HTR-8/SVneo (cell line): ENCODE measurements around the gene GLP2R.
"Not testable (repeated sequence)": the region's sequence is repeated elsewhere in the genome, so short reads cannot be mapped to it uniquely, and the experiment has no call there.

ENCODE experiments used
- DNase-seq: peaks from one replicate; pipeline ENCODE4 v3.0.0; 2011; ENCODE audit warnings: low spot score, mixed read lengths; ENCODE audit not compliant: insufficient read length
- FAIRE-seq: peaks from 2 replicates; lab custom pipeline; 2011; peaks lifted over from hg19 to GRCh38; lab: Jason Lieb, UNC

Gene GLP2R

DNA sequence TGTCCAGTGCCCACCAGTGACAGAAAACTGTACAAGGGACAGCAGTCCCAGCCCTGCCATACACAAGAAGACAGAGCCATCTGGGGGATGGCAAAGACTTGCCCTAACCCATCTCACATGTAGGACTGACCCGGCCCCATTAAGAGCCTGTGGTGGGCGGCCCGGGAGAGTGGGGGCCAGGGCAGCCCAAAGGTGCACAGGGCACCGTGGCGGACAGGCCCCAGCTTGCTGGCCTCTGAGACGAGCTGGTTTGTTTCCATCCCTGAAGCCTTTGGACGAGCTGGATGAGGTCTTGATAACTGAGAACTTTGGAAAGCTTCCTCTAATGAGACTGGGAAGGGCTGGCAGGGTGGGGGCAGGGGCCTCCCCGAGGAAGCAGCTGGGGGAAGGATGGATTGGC is 90.4 kb downstream of the GLP2R start:
- no peak for FAIRE-seq
- DNase-seq = no peak

DNA sequence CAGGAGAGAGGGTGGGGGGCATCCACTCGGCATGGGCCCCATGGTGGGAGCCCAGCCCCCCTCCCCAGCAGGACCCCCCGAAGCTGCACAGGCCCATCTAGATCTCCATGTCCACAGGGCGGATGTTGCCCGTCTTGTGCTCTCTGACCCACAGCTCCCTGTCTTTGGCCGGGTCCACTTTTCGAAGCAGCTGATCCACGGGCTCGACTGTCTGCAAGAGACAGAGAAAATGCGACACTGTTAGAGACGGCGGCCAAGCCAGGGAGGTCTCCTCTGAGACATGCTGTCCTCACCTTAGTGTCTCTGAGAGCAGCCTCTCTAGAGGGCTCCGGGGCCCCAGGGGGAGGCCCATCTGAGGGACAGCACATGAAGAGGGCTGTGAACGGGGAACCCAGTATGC is 91.4 kb downstream of the GLP2R start:
- no peak for FAIRE-seq

DNA sequence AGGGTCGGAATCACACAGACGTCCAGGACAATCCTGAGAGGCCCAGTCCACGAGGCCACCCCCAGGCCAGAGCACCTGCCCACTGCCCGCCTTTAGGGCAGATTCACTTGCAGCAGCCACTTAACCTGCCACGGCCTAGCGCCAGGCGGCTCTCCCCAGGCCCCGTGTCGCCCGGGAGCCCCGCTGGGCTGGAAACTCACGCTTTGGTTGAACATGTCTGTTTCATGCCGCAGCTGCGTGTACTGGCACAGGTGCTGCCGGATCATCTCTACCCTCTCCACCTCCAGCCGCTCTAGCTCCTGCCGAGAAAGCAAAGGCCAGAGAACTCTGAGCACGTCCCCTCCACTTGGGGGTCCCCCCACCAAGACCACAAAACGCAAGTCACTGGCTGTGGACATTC is 92.1 kb downstream of the GLP2R start:
- no peak for DNase-seq
- no peak for FAIRE-seq

More for the DNA sequence above, 91.4 kb downstream of the GLP2R start:
- no peak for DNase-seq

DNA sequence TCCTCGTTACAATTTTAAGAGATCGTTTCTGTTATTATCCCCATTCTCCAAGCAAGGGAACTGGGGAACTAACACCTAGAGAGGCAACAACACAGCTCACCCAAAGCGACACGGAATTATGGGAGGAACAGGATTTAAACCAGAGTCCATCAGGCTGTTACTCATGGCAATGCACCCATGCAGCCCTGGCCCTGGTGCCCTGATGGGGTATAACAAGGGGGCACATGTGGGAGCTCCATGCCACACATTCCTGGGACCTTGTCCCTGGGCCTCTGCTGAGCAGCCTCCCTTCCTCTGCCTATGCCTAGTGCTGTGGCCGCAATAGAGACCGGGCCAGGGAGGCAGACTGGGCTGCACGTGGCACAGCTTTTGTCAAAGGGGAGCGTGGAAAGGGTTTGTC is 92.6 kb downstream of the GLP2R start:
- FAIRE-seq (no peak), DNase-seq (no peak)

DNA sequence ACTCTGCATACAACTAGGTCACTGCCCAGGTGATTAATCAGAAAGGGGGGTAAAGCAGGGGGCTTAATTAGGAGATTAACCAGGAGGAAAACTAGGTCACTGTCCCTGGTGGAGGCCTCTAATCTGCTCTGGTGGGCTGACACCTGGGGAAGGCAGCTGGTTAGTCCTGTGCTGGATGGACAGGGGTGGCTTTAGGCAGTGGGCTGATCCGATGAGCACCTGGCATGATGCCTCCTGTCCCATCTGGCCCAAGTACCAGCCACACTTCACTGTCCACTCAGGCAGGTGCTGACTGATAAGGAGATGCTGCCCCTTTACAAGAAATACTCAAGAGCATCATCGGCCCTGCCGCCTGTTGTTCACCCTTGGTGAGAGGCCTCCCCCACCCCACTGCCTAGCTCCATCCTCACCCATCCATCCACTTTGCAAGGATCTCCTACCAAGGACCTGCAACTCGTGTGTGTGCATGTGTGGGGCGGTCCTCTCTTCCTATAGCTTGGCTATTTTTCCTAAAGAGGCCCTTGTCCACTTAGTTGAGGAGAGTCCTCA is 93.2 kb downstream of the GLP2R start:
- DNase-seq (no peak), FAIRE-seq (no peak)

DNA sequence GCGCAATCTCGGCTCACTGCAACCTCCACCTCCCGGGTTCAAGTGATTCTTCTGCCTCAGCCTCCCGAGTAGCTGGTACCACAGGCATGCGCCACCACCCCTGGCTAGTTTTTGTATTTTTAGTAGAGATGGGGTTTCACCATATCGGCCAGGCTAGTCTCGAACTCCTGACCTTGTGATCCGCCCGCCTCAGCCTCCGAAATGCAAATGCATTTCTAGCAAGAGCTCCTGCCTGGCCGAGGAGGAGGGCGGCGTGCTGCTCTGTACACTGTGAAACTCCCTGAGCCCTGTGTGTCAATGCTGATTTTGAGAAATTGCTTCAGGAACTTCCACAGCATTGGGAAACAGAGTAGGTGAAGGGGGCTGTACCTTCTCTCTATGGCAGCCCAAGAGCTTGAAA is 95.5 kb downstream of the GLP2R start:
- FAIRE-seq, DNase-seq: not testable (repeated sequence)

DNA sequence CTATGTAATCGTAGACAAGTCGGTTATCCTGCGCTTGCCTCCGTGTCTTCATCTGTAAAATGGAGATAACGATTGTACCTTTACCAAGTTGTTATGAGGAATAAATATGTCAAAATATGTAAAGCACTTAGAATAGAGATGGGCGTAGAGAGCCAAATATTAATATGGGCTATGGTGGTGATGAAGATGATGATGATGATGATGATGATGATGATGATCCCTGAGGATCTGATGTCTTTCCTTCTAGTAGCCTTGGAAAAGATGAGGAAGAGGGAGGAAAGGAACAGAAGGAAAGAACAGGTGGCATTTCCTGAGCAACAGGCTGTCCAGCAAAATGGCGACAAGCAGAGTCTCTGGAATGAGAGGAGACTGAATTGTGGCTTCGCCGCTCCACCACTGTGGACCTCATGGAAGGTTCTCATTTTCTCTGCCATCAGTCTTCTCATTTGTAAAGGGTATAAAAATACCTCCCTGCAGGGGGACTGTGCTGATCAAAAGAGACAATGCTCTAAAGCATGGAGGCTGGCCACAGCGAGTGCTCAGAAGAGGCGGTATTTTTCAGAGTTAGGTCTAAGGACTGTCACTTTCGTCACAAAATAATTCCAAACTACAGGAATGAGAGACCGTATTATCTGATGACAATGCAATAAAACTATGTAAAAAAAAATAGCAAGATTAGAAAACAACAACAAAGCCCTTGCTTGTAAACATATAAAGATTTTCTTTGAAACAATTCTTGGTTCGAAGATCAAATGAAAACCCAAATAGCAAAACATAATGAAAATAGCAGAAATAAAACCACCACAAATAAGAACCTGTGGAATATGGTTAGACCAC is 96.5 kb downstream of the GLP2R start:
- DNase-seq = no peak
- no peak for FAIRE-seq

DNA sequence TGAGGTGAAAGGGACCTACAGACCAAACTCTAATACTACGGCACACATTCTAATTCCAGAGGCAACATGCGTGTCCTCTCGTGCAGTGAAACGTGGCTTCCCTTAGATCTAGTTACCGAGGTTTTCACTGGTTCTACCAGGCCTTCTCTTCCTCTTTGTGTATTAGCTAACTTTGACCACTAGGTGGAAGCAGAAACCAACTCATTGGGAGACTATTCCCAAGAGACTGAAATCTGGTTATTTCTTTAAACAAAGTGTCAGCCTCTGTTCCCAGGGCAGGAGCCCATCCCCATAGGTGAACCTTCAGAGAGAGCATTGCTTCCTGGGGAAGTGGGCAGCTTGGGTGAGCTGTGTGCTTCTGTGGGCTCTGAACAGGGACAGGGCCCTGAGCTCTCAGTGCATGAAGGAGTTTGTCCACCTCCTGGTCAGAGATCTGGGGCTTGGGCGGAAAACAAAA is 99.0 kb downstream of the GLP2R start:
- DNase-seq = peak; percentile 58

DNA sequence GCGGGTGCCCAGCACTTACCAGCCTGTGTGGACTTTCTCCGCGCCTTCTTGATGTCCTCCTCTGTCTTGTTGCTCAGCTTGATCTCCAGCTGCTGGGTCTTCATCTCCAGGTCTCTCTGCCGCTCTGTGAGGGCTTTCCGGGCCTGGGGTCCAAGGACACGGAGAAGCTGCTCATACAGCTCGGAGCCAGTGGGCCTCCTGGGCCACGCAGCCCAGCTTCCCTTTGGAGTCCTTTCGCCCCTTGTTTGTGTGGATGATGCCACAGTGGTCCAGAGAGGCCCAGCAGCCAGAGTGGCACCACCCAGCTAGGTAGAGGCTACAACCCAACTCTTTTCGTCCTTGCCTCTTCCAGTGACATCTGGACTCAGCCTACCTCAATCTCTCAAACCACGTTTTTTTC is 99.7 kb downstream of the GLP2R start:
- FAIRE-seq = no peak
- DNase-seq = no peak

More for the DNA sequence above, 99.0 kb downstream of the GLP2R start:
- no peak for FAIRE-seq

DNA sequence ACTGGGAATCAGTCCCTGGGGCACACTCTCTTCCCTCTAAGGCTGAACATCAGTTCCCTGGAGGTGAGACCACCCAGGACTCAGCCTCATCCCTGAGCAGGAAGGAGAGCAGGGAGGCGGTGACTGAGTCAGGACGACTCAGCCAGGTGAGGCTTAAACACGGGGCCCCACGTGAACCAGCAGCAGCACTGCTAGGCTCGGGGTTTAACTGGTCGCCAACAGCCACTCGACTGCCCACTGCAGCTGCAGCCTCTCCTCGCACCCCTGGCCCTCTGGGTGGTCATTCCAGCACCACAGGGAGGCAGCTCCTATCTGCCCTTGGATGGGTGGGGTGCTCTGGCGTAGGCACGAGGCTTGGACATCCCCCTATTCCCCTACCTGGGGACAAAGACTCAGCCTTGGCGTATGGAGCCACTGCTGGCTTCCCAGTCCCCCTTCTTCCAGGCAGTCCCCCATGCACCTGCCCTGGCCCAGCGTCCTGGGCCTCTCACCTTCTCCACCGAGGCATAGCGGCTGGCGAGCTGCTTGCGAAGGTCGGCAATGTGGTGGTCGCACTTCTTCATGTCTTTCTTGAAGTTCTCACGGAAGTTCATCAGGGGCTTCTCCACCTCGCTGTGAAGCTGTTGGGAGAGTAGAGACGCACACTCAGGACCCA is 100.6 kb downstream of the GLP2R start:
- FAIRE-seq (no peak), DNase-seq (no peak)

DNA sequence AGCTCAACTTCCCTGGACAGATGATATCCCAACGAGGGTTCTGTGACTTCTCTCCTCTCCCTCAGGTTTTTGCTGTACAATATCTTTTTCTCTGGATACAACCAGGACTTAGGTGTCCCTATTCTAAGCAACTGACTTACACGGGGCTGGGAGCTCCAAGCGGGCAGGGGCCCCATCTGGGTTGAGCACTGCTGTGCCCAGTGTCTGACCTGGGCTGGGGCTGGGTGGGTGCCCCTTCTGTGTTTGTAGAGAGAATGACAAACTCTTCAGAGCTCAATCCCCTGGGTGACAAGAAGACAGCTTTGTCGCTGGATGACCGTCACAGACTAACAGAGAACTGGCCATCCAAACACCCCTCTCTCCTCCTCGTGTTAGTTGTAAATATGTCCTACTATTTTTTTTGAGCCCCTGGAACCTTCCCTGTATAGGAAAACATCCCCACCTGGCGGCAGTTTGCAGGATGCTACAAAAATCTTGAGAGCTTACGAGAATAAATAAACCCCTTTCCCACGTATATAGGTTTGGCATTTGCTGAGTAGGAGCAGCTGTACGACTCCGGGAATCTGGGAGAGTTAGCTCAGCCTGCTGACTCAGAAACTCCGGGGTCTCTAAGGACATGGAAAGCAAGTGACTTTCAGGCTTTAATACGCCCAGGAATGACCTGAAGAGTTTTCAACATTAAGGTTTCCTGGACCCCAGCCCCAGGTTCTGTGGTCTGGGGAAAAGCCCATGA is 103.0 kb downstream of the GLP2R start:
- FAIRE-seq = no peak

DNA sequence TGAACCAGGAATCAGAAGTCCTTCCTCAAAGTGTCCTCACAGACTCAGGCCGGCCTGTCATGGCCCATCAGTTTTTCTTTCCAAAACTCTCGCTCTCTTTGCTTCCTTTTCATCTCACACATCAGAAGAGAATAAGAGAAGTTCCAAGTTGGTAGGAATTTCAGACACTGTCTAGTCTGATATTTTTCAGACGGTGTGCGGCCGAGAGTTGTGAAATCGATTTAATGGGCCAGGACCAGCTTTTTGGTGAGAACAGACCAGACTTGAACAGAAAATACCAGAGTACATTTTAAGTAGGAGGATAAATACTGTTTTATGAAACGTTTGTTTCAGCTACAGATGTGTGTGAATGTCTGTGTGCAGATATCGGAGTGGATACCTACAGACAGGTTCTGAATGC is 104.1 kb downstream of the GLP2R start:
- FAIRE-seq (no peak), DNase-seq (no peak)

More for the DNA sequence above, 103.0 kb downstream of the GLP2R start:
- DNase-seq = peak; percentile 75

DNA sequence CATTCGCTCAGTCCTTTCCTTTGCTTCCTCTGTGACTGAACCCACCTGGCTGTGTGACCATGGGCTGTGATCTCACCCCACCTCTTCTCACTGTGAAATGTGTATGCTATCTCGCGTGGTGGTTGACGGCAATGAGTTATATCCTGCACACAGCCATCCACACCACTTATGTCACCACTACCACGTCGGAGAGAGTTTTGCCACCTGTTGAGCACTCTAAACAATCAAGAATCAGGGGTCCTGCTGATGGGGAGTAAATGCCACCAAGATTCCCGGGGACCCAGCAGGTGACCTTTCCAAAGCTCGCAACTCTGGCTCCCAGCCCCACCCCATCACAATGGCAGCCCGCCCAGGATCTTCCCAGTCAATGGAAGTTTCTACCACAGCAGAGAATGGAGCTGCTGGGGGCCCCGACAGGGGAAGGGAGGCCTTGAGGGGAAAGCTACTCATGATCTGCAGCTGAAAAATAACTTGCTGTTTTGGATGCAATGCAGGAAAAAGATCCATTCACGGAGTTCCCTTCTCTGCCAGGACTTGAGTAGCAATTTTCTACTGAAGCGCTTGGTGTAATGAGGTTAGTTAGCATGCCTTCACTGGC is 105.5 kb downstream of the GLP2R start:
- FAIRE-seq (no peak), DNase-seq (no peak)

DNA sequence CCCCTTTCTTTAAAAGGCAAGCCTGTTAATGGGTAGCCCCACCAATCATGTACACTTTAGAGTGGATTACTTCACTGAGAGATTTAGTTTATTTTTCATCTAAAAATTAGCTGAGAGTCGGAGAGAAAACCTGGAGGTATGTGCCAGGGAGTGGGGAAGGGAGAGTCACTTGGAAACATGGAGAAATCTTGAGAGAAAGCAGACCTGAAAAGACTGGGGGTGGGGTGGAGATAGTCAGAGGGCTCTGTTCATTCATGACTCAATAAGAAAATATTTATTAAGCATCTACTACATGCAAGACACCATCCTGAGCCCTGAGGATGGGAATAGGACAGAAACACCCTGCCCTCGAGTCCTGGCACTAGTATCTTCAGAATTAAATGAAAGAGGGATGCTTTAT is 106.8 kb downstream of the GLP2R start:
- DNase-seq (no peak), FAIRE-seq (no peak)

DNA sequence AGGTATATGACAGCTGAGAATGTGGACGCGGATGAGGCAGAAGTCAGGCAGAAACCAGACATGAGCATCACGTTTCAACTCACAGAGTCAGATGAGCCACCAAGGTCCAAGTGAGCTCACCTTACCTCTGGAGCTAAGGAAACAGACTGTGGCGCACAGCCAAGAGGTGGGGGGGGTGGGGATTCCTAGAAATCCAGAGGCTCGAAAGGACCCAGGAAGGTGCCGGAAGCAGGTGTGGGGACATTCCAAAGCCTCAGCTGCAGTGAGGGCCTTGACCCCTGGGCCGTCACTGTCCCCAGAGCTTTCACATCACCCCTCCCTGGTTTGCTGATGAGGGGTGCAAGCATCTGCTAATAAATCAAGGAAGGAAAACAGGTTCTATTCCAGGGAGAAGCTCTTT is 108.6 kb downstream of the GLP2R start:
- FAIRE-seq (no peak), DNase-seq (no peak)

DNA sequence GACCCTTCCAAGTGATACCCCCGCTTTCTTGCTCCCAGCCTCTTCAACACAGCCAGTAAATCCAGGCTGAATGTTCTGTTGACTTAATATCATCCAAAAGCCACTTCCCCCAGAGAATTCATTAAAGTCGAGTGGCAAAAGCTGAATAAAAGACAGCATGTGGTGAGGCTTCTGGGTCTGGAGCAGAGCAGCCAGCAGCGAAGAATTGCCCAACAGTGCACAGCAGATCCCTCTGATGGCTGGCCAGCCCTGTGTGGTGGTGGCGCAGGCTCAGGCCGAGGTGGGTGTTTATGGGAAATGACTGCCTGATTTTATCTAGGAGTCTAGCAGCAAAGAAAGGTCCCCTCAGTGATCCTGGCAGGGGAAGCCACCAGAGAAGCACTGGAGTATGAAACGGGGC is 109.7 kb downstream of the GLP2R start:
- no peak for FAIRE-seq

DNA sequence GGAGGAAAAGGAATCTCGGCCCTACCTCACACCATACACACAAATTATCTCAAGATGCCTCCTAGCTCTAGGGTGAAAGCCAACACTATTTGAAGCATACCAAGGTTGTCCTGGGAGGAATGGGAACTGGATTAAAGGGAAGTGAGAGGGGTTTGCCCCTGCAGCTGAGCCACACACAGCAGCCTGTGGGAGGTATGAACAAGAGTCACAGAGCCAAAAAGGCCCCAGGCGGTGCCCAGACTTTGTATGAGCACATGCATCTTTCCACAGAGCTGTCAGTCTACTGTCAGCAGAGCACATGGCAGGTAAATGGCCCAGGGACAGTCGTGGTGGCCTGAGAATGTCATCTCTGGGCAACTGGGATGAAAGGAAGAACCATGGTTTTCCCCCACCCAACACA is 110.4 kb downstream of the GLP2R start:
- DNase-seq (no peak), FAIRE-seq (no peak)

More for the DNA sequence above, 109.7 kb downstream of the GLP2R start:
- DNase-seq = no peak

DNA sequence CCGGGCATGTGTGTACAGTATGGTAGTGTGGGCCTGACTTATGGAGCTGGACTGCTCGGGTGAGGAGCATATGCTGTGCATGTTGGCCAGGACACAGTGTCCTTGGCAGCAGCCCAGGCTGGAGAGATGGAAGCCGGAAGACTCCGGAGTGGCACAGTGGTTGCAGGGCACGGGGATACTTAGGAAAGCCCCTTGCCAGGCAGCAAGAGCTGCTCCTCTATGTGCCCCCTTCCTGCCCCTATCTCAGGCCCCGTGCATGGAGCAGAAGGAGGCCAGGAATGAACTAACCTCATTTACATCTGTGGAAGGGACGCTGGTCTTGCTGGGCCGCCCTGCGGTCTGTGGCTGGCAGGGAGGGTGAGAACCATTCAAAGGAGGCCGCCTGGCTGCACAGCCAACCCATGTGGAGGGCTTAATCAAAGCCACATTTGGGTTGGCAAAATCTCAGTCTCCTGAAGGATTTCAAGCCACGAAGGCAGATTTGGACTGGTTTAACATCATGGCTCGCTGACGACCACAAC is 111.6 kb downstream of the GLP2R start:
- DNase-seq (no peak), FAIRE-seq (no peak)

DNA sequence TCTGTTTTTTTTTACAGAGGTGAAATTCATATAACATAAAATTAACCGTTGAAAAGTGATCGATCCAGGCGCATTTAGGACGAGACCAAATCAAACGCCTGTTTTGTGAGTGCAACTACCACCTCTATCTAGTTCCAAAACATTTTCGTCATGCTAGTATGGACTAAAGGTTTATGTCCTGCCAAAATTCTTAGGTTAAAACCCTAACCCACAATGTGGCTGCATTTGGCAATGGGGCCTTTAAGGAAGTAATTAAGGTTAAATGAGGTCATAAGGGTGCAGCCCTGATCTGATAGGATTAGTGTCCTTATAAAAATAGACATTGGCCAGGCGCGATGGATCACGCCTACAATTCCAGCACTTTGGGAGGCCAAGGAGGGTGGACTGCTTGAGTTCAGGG is 112.2 kb downstream of the GLP2R start:
- no peak for DNase-seq
- no peak for FAIRE-seq

DNA sequence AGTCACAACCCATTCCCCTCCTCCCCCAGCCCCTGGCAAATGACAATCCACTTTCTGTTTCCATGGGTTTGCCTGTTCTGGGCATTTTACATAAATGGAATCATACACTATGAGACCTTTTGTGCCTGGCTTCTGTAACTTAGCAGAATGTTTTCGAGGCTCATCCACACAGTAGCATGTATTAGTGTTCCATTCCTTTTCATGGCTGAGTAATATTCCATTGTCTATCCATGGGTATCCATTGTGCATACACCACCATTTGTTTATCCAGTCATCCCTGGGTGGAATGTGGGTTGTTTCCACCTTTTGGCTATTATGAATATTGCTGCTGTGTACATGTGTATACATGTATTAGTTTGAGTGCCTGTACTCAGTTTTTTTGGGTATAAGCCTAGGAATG is 113.0 kb downstream of the GLP2R start:
- no peak for FAIRE-seq
- DNase-seq = no peak
